ENCODE results near the gene CNPPD1.

The CNPPD1 gene

GRCh38 chr2:219158025-219158424 lies 18.7 kb downstream of the CNPPD1 start:
- DNase-seq: no peak

DNA sequence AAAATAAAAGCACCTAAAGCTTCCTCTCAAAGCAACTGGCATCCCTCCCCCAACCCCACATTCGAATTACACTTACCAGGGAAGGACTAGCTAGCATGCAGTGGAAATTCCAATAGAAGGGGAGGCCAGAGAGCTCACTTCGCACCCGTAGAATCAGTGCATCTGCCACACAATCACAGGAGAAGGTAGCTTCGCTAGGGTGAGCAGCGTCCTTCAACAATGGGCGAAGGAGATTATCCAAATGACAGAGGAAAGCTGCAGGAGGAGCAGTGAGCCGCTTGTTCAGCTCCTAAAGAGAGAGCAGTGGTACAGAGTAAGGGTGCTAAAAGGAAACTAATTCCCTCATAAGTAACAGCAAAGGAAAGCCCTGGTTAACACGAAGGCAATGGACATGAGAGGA lies 19.3 kb downstream of the CNPPD1 start:
- DNase-seq: no peak

DNA sequence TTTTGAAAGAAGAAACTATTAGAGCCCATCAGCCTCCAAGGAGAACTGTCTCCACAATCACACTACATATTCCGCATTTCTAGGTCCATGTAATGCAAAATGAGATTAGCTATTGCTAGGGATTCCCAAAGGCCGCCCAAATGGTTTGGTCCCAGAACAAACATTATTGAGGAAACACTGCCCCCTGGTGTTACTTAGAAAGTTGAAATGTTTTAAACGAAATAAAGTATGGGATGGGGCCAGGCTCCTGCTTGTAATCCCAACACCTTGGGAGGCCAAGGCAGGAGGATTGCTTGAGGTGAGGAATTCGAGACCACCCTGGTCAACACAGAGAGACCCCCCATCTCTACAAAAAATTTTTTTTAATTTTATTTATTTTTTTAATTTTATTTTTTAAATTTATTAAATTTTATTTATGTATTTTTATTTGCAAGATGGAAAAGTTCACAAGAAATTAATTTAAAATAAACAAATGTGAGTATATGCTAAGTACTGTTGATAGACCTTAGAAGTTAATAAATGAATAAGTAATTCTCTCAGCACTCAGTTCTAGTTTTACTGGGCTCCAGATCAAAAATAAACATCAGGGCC lies 21.6 kb downstream of the CNPPD1 start:
- peak; percentile 70 for DNase-seq

DNA sequence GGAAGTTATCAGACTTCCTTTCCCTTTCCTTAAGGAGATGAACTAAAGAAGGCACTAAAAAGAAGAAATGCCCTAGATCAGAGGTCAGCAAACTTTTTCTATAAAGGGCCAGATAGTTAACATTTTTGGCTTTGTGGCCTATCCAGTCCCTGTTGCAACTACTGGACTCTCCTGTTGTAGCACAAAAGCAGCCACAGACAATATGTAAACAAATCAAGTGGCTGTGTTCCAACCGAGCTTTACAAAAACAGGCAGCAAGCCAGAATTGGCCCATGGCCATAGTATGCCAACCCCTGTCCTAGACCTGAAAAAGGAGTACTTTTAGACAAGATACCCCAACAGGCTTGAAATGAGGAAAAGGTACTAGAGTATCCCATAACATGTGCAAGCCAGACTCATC lies 27.1 kb downstream of the CNPPD1 start:
- no peak for DNase-seq

- DNase-seq: peak; percentile 47
Measured at GRCh38 chr2:219142329-219142728, 34.4 kb downstream of the CNPPD1 start.

GRCh38 chr2:219140722-219141121 lies 36.0 kb downstream of the CNPPD1 start:
- no peak for DNase-seq

DNA sequence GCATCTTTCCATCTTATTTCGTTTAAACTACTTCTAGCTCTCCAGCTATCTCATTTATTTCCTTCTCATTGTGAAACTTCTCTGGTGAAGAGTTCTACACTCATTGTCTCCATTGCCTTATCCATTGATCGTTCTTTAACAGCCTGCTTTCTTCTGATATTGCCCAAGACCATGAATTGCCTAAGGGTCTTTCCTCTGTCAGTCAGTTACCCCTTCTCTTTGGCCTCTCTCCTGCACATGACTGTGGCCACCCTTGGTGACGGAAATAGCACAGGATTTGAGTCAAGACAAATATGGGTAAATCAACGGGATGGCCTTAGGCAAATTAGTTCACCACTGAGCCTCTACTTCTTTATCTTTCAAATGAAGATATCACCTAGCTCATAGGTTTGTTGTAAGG lies 42.7 kb downstream of the CNPPD1 start:
- DNase-seq: no peak

DNA sequence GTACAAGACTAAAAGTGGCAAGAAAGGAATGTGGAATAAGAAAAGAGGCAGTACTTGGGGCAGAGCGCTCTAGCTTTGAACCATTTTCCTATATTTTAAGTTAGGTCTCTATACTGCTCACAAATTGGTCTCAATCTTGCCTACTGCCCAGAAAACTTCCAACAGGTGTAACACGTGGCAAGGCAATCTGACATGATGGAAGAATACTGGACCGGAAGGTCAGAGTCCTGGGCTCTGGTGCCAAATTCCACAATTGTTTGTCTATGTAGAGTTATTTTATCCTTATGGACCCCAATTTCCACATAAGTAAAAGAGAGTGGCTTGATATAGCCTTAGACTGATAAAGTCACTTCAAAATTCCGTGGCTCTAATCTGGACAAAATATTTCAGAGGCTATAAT lies 45.0 kb downstream of the CNPPD1 start:
- no peak for DNase-seq

- no peak for DNase-seq
Measured at GRCh38 chr2:219131327-219131726, 45.4 kb downstream of the CNPPD1 start.

DNA sequence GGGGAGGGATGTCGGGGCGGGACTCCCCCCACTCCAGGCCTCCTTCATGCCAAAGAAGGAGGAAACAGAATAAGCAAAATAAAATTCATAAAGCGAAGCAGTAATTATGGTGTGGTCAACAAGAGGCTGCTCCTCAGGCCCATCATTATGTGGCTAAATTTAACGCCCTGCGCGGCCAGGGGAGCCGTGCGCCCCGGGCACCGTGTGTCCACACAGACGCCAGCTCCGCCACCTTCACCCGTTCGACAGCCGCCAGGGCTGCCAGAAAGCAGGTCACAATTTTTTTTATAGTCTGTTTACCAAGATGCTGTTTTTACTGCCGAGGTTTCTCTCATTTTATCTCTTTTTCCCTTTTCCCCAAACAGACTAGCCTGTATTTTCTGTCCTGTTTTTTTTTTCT lies 47.1 kb downstream of the CNPPD1 start:
- no peak for DNase-seq

GRCh38 chr2:219128396-219128795 lies 48.3 kb downstream of the CNPPD1 start:
- no peak for DNase-seq

- no peak for DNase-seq
Measured at GRCh38 chr2:219127037-219127635, 49.6 kb downstream of the CNPPD1 start.

- DNase-seq: no peak
Measured at GRCh38 chr2:219126555-219126954, 50.2 kb downstream of the CNPPD1 start.

DNA sequence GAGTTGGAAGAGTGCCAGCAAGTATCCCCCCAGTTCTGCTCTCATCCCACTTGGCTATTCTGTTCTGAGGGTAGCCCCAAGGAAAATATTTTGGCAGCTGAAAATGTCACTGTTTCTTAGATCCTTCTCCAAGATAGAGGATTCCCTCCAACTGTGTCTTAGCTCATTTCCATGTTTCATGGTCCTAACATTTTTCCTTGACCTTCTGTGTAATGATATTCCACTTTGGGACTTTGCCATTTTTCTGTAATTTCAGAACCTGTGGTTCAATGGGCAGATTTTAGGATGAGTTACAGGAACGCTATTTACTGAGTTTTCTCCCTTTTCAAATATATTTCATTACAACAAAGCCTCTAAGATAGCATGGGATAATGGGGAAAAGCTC lies 50.8 kb downstream of the CNPPD1 start:
- DNase-seq: no peak

- peak; percentile 62 for DNase-seq
Measured at GRCh38 chr2:219125225-219125885, 51.4 kb downstream of the CNPPD1 start.

DNA sequence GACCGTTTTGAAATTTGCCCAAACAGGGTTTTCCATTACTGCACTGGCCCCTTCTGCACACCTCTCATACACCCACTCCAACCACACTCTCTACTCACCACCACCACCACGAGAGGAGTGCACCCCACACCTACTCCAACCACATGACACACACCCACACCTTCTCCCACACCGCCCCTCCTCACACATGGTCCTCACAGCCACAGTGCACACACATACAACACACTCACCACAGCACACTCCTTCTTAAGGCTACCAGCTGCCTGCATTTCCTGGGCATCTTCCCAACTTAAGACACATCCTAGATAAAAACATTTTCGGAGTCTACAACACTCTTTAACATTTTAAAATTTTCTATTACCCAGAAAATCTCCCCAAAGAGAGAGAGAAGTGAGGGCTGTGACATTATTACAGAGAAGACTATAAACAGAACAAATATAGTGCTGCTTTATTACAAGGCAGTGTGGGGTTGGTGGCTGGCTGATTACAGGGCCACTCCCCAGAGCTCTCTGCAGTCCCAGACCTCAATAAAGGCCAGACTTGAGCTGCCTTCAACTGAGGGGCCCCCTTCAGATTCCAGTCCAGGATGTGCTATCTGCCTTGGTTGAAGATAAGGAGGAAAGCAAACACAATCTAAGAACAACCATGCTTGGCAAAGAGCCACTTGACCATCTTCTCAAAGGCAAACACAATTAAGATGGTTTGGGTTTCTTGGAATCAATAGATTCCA lies 52.2 kb downstream of the CNPPD1 start:
- no peak for DNase-seq

GRCh38 chr2:219123356-219124135 lies 53.2 kb downstream of the CNPPD1 start:
- DNase-seq: no peak

DNA sequence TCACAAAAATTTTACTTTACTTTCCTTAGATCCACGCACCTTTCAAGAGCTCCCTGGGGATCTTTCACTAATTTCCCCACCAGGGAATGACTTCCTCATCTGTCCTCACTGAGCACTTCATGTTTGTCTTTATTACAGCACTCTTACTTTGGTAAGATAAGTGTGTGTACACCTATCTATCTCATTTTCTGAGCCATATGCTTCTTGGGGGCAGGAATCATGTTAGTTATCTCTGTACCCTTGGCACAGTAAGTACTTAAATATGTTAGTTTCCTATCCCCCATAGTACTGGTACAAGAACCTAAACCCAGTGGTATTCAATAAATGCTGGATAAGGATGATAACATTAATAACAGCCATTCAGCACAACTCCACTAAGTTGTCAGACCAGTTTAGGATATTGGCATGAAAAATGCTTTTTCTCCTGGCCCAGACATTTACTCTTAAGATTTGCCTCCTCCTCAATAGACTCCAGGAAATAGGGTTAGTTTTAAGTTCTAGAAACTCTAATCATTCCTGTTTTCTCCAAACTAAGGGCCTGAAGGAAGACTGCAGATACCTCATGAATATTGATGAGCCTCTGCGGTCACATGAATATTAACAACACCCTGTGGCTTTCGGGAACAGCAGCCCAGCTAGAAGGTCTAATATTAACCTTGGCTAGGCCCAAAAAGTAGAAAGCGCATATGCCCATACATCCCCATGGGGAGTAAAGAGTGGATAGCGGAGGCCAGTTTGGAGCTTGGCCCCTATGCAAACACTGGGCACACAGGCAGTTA lies 54.3 kb downstream of the CNPPD1 start:
- no peak for DNase-seq

All from fibroblast of skin of right biceps (primary cell).